ACHN (cell line): ENCODE data around the gene ITIH1.
"Not testable (repeated sequence)": the region's sequence is repeated elsewhere in the genome, so short reads cannot be mapped to it uniquely, and the experiment has no call there.

Experiments used
- DNase-seq: peaks from one replicate; pipeline ENCODE4 v3.0.0-alpha.2; 2015
- in situ Hi-C: cut with HindIII; loops from 2 replicates; pipeline ENCODE4 v1.10.0; 2017; ENCODE audit warnings: low sequenced_read_pairs, low pct_ligation_motif_present, low pct_unique_long_range_greater_than_20kb

ITIH1 gene

GRCh38 chr3:52771702-52772101 is 5.7 kb upstream of the ITIH1 start:
- in situ Hi-C loops = no loop called here

GRCh38 chr3:52773361-52774065 is 3.9 kb upstream of the ITIH1 start:
- DNase-seq = no peak
- in situ Hi-C loops = no loop called here

More at GRCh38 chr3:52771702-52772101, 5.7 kb upstream of the ITIH1 start:
- DNase-seq = no peak

- DNase-seq = no peak
- in situ Hi-C loops = no loop called here
Observed at GRCh38 chr3:52774066-52774713, 3.2 kb upstream of the ITIH1 start.

GRCh38 chr3:52774901-52775864 is 2.2 kb upstream of the ITIH1 start:
- in situ Hi-C loops = no loop called here
- DNase-seq = no peak

- in situ Hi-C loops = no loop called here
- DNase-seq = no peak
Observed at GRCh38 chr3:52775877-52776276, 1.5 kb upstream of the ITIH1 start.

- in situ Hi-C loops, DNase-seq: not testable (repeated sequence)
Observed at GRCh38 chr3:52776486-52776885, 913 bp upstream of the ITIH1 start.

- no peak for DNase-seq
- in situ Hi-C loops = no loop called here
Observed at GRCh38 chr3:52777959-52778805, 783 bp downstream of the ITIH1 start.

- no peak for DNase-seq
- in situ Hi-C loops = no loop called here
Observed at GRCh38 chr3:52779011-52779836, 1.8 kb downstream of the ITIH1 start.

GRCh38 chr3:52779837-52780585 is 2.6 kb downstream of the ITIH1 start:
- in situ Hi-C loops = no loop called here
- DNase-seq = no peak

GRCh38 chr3:52781741-52782140 is 4.3 kb downstream of the ITIH1 start:
- DNase-seq = no peak
- in situ Hi-C loops = no loop called here

- DNase-seq = no peak
- in situ Hi-C loops = no loop called here
Observed at GRCh38 chr3:52782412-52783210, 5.2 kb downstream of the ITIH1 start.

- DNase-seq = no peak
- in situ Hi-C loops = no loop called here
Observed at GRCh38 chr3:52783211-52783555, 5.8 kb downstream of the ITIH1 start.

GRCh38 chr3:52784021-52784621 is 6.7 kb downstream of the ITIH1 start:
- DNase-seq = no peak
- in situ Hi-C loops = no loop called here

GRCh38 chr3:52784931-52785590 is 7.7 kb downstream of the ITIH1 start:
- in situ Hi-C loops = no loop called here
- DNase-seq = no peak

- DNase-seq = no peak
- in situ Hi-C loops = no loop called here
Observed at GRCh38 chr3:52786330-52787215, 9.2 kb downstream of the ITIH1 start.
